ENCODE results near the gene RABL2A.
"Not testable (repeated sequence)": the region's sequence is repeated elsewhere in the genome, so short reads cannot be mapped to it uniquely, and the experiment has no call there.

RABL2A gene

DNA sequence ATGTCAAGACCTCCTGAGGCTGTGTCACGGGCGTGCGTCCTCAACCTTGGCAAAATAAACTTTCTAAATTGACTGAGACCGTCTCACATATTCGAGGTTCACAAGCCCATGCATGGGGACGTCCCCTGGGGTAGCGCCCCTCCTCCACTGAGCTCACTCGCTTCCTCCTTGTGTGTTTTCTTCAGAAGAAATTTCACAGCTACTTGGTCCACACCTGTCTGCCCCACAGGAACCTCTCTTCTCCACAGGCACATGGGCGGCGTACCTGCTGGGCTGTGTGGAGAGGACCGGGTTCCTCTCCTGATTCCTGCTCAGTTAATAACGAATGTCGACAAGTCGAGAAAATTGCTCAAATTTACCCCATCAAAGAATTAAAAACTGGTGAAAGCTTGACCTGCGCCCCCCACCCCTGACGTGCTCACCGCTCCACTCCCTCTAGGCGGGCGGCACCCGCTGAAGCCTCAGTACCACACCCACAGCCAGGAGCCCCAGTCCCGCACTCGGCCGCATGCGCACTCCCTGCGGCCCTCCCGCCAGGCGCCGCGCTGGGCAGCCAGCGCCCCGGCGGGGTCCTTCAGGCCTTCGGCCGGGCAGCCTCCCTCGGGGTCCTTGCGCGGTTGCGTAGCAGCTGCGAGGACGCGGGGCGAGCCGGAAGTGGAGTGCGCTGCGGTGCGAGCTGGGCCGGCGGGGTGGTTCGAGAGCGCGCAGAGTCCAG is at the start of gene RABL2A:
RABL2A (plus strand) TSS at position 651 of the 715 bp plus-strand sequence. CDS start 1,341 bp downstream, outside the sequence.
- not testable (repeated sequence) for DNase-seq

DNA sequence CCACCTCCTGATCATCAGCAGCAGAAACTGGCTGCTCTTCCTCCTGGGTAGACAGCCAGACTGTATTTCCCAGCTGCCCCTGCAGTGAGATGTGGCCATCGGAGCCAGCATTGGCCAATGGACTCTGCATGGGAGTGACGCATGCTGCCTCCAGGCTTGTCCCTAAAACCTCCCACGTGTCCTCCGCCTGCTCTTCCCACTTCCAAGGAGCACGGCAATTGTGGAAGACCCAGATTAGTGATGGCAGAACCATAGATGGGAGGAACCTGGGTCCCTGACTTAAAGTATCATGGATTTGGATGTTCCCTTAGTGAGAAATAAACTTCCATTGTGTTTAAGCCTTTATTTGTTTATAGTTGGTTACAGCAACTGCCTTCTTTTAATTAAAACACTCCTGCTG is 48.6 kb upstream of the RABL2A start:
- not testable (repeated sequence) for DNase-seq

- not testable (repeated sequence) for DNase-seq
Measured at GRCh38 chr2:113582473-113582872, 44.6 kb upstream of the RABL2A start.

DNA sequence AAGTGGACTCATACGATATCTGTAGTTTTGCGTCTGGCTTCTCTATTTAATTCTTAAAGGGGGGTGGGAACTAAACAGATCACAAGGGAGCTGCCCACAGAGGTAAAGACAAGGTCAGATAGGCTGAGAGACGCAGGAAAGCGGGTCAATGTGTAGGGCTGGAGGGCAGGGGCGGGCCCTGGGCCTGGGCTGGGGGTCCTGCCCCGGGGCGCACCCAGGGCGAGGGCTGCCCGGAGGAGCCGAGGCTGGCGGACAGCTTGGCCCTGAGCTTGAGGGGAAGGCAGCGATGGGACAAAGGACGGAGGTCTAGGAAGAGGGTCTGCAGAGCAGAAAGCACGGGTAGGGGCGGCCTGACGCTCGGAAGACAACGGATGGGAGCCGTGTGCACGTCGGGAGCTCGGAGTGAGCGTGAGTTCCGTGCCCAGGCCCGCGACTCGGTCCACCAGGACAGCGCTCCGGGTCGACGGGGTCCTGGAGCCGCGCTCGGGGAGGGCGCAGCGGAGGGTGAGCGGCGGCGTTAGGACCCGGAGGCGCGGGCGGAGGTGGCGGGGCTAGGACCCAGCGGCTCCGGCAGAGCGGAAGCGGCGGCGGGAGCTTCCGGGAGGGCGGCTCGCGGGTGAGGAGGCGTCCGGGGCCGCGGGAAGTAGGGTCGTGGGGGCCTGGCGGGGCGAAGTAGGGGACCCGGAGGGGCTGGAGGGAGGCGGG is 43.4 kb upstream of the RABL2A start:
- not testable (repeated sequence) for DNase-seq

- DNase-seq: not testable (repeated sequence)
Measured at GRCh38 chr2:113584311-113585092, 42.6 kb upstream of the RABL2A start.

DNA sequence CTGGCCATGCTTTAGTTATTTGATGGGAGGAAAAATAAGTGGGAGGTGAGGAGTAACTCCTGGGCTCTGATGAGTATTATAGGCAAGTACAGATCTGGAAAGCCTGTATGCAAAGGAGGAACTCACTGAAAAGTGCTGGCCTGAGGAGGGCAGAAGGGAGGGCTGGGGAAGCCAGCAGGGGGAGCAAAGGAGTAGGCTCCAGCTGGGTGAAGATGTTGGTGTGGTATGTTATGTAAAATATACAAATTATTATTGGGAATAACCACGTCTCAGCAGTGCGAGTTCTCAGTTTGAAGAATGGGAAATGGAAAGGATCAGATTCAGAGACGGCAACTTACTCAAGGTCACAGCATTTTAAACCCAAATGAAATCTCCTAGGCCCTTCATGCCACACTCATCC is 39.9 kb upstream of the RABL2A start:
- not testable (repeated sequence) for DNase-seq

DNA sequence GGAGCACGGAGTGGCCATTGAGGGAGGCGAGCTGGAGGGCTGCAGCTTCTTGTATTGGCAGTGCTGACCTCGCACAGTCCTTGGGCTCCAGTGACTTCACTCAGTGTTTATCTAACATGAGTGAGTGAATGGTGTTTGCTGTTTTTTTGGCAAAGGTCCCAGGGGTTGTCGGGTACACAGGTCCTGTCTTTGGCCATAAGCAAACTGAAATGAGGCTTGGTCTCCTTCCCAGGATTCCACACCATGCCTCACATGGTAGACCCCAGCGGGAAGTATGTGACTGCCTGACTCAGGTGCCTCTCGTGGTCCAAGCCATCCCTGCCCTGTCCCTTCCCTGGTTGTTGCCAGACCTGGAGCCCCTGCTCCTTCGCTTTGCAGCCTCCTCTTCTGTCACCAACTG is 37.5 kb upstream of the RABL2A start:
- not testable (repeated sequence) for DNase-seq

GRCh38 chr2:113591926-113592325 is 35.1 kb upstream of the RABL2A start:
- DNase-seq: not testable (repeated sequence)

DNA sequence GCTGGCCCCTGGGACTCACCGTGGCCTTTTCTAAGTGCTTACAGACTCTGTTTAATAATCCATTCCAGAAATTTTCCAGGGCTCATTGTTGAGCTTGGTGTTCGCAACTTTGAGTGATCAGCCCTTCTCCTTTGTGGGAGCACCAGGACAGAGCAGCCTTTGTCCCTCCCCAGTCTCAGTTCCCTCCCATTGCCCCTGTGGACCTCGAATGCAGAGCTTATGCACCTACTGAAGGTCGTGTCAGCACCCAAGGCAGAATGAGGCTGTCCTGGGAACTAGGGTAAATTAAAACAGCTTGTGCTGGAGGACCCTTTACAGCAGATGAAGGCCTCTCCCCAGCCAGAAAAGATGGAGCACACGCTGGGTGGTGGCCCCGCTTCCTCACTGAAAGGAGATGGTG is 33.8 kb upstream of the RABL2A start:
- DNase-seq: not testable (repeated sequence)

- not testable (repeated sequence) for DNase-seq
Measured at GRCh38 chr2:113595725-113596124, 31.3 kb upstream of the RABL2A start.

DNA sequence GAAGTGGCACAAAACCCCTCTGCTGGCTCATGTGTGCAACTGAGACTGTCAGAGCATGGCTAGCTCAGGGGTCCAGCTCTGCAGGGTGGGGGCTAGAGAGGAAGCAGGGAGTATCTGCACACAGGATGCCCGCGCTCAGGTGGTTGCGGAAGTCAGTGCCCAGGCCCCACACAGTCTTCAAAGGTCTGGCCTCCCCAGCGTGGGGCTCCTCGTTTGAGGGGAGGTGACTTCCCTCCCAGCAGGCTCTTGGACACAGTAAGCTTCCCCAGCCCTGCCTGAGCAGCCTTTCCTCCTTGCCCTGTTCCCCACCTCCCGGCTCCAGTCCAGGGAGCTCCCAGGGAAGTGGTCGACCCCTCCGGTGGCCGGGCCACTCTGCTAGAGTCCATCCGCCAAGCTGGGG is 29.9 kb upstream of the RABL2A start:
- not testable (repeated sequence) for DNase-seq

GRCh38 chr2:113597572-113597971 is 29.5 kb upstream of the RABL2A start:
- not testable (repeated sequence) for DNase-seq

DNA sequence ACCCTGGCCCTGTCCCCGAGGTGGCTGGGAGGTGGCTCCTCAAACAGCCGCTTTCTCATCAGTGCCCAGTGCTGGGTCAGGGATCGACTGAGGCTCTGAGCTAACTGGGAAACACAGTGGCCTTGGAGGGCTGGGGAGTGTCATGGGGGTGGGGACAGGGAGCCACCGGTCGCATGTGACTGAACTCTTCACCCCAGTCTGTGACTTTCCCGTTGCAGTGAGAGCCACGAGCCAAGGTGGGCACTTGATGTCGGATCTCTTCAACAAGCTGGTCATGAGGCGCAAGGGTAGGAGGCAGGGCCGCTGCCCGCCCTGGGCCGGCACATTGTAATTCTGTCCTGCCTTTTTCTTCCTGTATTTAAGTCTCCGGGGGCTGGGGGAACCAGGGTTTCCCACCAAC is 28.9 kb upstream of the RABL2A start:
- DNase-seq: not testable (repeated sequence)

GRCh38 chr2:113598738-113599137 is 28.3 kb upstream of the RABL2A start:
- not testable (repeated sequence) for DNase-seq

- DNase-seq: not testable (repeated sequence)
Measured at GRCh38 chr2:113599208-113599607, 27.9 kb upstream of the RABL2A start.

GRCh38 chr2:113602040-113602769 is 24.9 kb upstream of the RABL2A start:
- DNase-seq: not testable (repeated sequence)

GRCh38 chr2:113602869-113603466 is 24.1 kb upstream of the RABL2A start:
- no peak for DNase-seq

DNA sequence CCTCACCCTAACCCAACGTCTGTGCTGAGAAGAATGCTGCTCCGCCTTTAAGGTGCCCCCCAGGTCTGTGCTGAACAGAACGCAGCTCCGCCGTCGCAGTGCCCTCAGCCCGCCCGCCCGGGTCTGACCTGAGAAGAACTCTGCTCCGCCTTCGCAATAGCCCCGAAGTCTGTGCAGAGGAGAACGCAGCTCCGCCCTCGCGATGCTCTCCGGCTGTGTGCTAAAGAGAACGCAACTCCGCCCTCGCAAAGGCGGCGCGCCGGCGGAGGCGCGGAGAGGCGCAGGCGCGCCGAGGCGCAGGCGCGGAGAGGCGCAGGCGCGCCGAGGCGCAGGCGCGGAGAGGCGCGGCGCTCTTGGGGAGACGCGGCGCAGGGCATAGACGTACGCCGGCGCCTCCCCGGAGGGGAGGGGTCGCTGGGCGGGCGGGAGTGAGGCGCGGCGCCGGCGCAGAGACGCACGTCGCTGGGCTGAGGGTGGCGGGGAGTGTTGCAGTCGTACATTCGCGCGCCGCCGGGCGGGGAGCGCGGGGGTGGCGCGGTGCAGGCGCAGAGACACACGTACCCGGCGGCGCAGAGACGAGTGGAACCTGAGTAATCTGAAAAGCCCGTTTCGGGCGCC is 23.5 kb upstream of the RABL2A start:
- DNase-seq: not testable (repeated sequence)

DNA sequence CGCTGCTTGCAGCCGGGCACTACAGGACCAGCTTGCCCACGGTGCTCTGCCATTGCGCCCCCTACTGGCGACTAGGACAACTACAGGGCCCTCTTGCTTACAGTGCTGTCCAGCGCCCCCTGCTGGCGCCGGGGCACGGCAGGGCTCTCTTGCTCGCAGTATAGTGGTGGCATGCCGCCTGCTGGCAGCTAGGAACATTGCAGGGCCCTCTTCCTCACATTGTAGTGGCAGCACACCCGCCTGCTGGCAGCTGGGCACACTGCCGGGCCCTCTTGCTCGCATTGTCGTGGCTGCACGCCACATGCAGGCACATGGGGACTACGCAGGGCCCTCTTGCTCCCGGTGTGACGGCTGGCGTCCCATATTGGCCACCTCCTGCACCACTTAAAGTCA is 23.0 kb upstream of the RABL2A start:
- not testable (repeated sequence) for DNase-seq

DNA sequence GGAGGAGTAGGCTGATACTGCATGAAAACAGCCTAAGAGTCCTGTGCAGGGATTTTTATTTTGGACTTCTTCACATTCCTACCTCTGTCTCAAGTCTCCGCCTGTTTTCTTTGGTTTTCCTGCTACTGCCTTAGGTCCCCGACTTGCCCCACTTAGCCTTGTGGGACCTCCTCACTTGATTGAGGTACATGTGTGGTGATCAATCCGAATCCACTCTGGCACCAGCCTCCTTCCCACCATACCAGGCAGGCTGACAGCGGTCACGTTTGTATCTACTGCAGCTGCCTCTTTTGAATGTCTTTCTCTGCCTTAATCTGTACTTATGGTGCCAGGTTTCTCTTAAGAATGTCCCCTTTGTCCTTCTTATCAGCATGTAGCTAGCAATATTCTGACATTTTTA is 22.4 kb upstream of the RABL2A start:
- not testable (repeated sequence) for DNase-seq

DNA sequence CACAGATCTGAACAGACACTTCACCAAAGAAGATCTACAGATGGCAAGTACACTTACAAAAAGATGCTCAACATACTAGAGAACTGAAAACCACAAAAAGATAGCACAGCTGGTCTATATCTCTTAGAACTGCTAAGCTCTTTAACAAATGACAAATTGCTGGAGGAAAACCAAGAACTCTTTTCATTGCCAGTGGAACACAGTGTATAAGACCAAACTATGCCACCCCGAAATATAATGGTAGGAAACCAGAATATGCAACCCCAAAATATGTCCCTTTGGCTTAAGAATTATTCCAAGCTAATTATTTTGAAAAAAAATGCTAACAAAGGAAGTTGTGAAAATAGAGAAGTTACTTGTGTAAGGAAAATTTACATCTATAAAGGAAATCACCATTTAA is 21.0 kb upstream of the RABL2A start:
- not testable (repeated sequence) for DNase-seq

DNA sequence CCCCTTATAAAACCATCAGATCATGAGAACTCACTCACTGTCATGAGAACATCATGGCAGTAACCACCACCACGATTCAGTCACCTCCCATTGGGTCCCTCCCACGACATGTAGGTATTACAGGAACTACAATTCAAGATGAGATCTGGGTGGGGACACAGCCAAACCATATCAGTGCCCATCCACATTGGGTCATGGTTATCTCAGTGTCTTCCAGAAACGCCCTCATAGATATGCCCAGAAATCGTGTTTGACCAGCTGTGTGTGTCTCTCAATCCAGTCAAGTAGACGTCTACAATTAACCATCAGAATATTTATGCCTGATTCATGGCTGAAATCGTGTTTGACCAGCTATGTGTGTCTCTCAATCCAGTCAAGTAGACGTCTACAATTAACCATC is 17.2 kb upstream of the RABL2A start:
- not testable (repeated sequence) for DNase-seq
